ENCODE results near the gene PLXDC1. TPM values are rescaled to one million over a fixed set of nuclear protein-coding genes. Genes with fewer than 3 reads are reported as not detected.

Gene PLXDC1
- total RNA-seq, 1 experiment from 2014 or later: 0.75 TPM

DNA sequence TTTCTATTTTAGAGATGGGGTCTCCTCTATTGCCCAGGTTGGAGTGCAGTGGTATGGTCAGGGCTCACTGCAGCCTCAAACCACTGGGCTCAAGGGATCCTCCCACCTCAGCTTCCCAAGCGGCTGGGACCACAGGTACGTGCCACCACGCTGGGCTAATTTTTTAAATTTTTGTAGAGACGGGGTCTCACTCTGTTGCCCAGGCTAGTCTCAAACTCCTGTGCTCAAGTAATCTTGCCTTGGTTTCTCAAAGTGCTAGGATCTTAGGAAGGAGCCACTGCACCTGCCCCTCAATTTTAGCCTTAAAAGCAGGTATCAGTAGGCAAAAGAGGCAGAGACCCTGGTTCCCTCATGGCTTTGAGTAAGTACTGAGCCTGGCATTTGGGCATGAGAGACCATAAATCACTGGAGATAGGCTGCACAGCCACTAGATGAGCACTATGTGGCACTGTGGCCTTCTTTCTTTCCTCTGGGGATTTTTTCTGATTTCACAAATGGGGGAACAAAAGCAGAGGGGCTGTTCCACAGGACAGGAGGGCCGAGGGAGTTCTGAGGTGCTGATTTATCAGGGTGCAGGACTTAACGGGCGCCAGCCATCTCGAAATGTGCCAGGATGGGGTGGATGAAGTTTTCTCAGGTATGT is 82.2 kb downstream of the PLXDC1 start:
- TF ChIP-seq, protein P1, sequence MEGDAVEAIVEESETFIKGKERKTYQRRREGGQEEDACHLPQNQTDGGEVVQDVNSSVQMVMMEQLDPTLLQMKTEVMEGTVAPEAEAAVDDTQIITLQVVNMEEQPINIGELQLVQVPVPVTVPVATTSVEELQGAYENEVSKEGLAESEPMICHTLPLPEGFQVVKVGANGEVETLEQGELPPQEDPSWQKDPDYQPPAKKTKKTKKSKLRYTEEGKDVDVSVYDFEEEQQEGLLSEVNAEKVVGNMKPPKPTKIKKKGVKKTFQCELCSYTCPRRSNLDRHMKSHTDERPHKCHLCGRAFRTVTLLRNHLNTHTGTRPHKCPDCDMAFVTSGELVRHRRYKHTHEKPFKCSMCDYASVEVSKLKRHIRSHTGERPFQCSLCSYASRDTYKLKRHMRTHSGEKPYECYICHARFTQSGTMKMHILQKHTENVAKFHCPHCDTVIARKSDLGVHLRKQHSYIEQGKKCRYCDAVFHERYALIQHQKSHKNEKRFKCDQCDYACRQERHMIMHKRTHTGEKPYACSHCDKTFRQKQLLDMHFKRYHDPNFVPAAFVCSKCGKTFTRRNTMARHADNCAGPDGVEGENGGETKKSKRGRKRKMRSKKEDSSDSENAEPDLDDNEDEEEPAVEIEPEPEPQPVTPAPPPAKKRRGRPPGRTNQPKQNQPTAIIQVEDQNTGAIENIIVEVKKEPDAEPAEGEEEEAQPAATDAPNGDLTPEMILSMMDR (conservative IDR thresholded peaks at IDR 0.05; ENCODE audit: low read depth, low read length): peak; percentile 59
- no peak for TF ChIP-seq EZH2 (IDR thresholded peaks at IDR 0.05; ENCODE audit: borderline replicate concordance, low read depth, low read length, poor library complexity, severe bottlenecking)
- CTCF ChIA-PET: no interaction called here
- Histone ChIP-seq H3K27ac (ENCODE audit: low read depth, low read length, poor library complexity, severe bottlenecking) (no peak overlapping the region), H3K27me3 (replicated peaks; ENCODE audit: insufficient read depth, low read depth, low read length, poor library complexity) (no peaks in the 10 kb centered on the region), H3K9me3 (ENCODE audit: low read depth, low read length, poor library complexity, severe bottlenecking) (no peaks in the 10 kb centered on the region), H3K36me3 (ENCODE audit: insufficient read depth, low read length, poor library complexity, severe bottlenecking) (no peaks in the 10 kb centered on the region), H3K4me3 (ENCODE audit: low read depth, low read length, poor library complexity, severe bottlenecking) (no peak overlapping the region), H3K4me1 (ENCODE audit: insufficient read depth, low read length, poor library complexity, severe bottlenecking) (no peaks in the 10 kb centered on the region)
- peak; percentile 45 for DNase-seq (ENCODE audit: low spot score)
- BruUV-seq (replicated peaks): no TSS peak
- POLR2A ChIA-PET (ENCODE audit: low non-redundant PET): no interaction called here
- intact Hi-C loops (cut with micrococcal nuclease; ENCODE audit: unreplicated experiment): no loop called here

DNA sequence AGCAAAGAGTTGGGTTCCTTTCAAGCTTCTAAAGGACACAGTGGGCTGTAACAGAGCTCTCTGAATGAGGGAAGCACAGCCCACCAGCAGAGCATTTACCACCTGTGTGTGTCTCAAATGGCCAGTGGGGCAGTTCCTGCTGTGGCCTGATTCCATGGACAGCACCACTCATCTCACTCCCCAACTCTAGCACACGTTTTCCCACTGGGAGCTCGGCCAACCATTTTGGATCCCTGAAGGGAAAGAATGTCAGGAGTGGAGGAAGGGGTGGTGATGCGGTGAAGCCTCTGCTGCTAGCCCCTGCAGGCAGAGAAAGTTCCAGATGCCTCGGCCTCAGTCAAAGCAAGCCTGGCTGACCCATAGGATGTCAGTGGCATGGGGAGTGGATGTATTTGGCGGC is 86.6 kb downstream of the PLXDC1 start:
- ChIA-PET POLR2A (ENCODE audit: low non-redundant PET) (no interaction called here), CTCF (interaction anchor here (0.5 kb wide), 1 partner anchor 368 kb away, joined by 10 read pairs; no protein-coding TSS in a partner anchor)
- H3K4me1 ChIP-seq (ENCODE audit: insufficient read depth, low read length, poor library complexity, severe bottlenecking): no peaks in the 10 kb centered on the region
- no peak overlapping the region for H3K27ac ChIP-seq (ENCODE audit: low read depth, low read length, poor library complexity, severe bottlenecking)
- no peaks in the 10 kb centered on the region for H3K9me3 ChIP-seq (ENCODE audit: low read depth, low read length, poor library complexity, severe bottlenecking)
- H3K4me3 ChIP-seq (ENCODE audit: low read depth, low read length, poor library complexity, severe bottlenecking): no peak overlapping the region
- no peak for DNase-seq (ENCODE audit: low spot score)
- TF ChIP-seq, protein P1 (conservative IDR thresholded peaks at IDR 0.05; ENCODE audit: low read depth, low read length): no peak
- no peak for TF ChIP-seq EZH2 (IDR thresholded peaks at IDR 0.05; ENCODE audit: borderline replicate concordance, low read depth, low read length, poor library complexity, severe bottlenecking)
- H3K27me3 ChIP-seq (replicated peaks; ENCODE audit: insufficient read depth, low read depth, low read length, poor library complexity): no peaks in the 10 kb centered on the region
- H3K36me3 ChIP-seq (ENCODE audit: insufficient read depth, low read length, poor library complexity, severe bottlenecking): no peaks in the 10 kb centered on the region
- intact Hi-C loops (cut with micrococcal nuclease; ENCODE audit: unreplicated experiment): no loop called here
- BruUV-seq (replicated peaks): no TSS peak

DNA sequence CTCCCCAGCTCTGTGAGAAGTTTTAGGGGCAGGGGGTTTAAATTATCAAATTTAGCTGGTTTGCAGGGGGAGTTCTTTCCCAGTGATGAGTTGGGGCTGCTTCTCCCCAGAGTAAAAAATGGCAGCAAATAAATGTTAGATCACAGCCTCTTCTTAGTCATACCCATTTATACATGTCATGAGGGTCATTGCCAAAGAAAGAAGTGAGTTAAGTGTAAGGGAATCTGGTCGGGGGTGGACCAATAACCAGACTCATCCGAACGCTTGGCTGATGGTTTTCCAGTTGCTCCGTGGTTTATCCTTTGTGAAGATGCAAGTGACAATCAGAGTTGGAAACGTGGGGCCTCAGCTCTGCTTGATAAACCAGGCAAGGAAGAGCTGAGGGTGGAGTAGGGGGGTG is 87.1 kb downstream of the PLXDC1 start:
- DNase-seq (ENCODE audit: low spot score): no peak
- CTCF ChIA-PET: interaction anchor here (0.5 kb wide), 1 partner anchor 368 kb away, joined by 10 read pairs; no protein-coding TSS in a partner anchor
- H3K9me3 ChIP-seq (ENCODE audit: low read depth, low read length, poor library complexity, severe bottlenecking): no peaks in the 10 kb centered on the region
- no peak overlapping the region for H3K4me3 ChIP-seq (ENCODE audit: low read depth, low read length, poor library complexity, severe bottlenecking)
- POLR2A ChIA-PET (ENCODE audit: low non-redundant PET): no interaction called here
- H3K27ac ChIP-seq (ENCODE audit: low read depth, low read length, poor library complexity, severe bottlenecking): no peak overlapping the region
- TF ChIP-seq, protein P1 (conservative IDR thresholded peaks at IDR 0.05; ENCODE audit: low read depth, low read length): no peak
- TF ChIP-seq EZH2 (IDR thresholded peaks at IDR 0.05; ENCODE audit: borderline replicate concordance, low read depth, low read length, poor library complexity, severe bottlenecking): no peak
- H3K36me3 ChIP-seq (ENCODE audit: insufficient read depth, low read length, poor library complexity, severe bottlenecking): no peaks in the 10 kb centered on the region
- H3K27me3 ChIP-seq (replicated peaks; ENCODE audit: insufficient read depth, low read depth, low read length, poor library complexity): no peaks in the 10 kb centered on the region
- H3K4me1 ChIP-seq (ENCODE audit: insufficient read depth, low read length, poor library complexity, severe bottlenecking): no peaks in the 10 kb centered on the region
- BruUV-seq (replicated peaks): no TSS peak
- intact Hi-C loops (cut with micrococcal nuclease; ENCODE audit: unreplicated experiment): no loop called here

Measured in A673 (cell line).